ENCODE measurements around the gene DCUN1D4. TPM values are rescaled to one million over a fixed set of nuclear protein-coding genes. Genes with fewer than 3 reads are reported as not detected.
"Not testable (repeated sequence)": the region's sequence is repeated elsewhere in the genome, so short reads cannot be mapped to it uniquely, and the experiment has no call there.

Gene DCUN1D4
- total RNA-seq, 1 donor from 2014 or later, result 19.7 TPM

DNA sequence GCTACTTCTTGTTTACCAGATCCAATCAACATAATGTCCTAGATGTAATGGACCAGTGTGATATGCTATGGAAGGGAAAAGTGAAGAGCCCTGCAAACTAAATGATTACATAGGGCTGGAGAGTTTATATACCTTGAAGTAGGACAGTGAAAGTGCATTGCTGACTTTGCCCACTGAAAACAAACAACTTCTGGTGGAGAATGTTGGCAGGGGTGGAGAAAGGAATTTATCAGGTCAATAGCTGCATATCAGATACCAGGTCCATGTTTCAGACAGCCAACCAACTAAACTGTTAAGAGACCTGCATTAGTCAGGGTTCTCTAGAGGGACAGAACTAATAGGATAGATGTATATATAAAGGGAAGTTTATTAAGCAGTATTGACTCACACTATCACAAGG lies 82.4 kb downstream of the DCUN1D4 start:
- Histone ChIP-seq H3K36me3 (ENCODE audit: control insufficient read depth, insufficient read depth, low read length) (no peaks in the 10 kb centered on the region), H3K4me3 (ENCODE audit: low read depth, low read length) (no peak overlapping the region), H3K27me3 (ENCODE audit: control insufficient read depth, insufficient read depth, low read length) (no peaks in the 10 kb centered on the region)
- no peak for DNase-seq (ENCODE audit: low read depth)
- TF ChIP-seq, protein P1, sequence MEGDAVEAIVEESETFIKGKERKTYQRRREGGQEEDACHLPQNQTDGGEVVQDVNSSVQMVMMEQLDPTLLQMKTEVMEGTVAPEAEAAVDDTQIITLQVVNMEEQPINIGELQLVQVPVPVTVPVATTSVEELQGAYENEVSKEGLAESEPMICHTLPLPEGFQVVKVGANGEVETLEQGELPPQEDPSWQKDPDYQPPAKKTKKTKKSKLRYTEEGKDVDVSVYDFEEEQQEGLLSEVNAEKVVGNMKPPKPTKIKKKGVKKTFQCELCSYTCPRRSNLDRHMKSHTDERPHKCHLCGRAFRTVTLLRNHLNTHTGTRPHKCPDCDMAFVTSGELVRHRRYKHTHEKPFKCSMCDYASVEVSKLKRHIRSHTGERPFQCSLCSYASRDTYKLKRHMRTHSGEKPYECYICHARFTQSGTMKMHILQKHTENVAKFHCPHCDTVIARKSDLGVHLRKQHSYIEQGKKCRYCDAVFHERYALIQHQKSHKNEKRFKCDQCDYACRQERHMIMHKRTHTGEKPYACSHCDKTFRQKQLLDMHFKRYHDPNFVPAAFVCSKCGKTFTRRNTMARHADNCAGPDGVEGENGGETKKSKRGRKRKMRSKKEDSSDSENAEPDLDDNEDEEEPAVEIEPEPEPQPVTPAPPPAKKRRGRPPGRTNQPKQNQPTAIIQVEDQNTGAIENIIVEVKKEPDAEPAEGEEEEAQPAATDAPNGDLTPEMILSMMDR (IDR thresholded peaks at IDR 0.05; ENCODE audit: insufficient read depth, low read length, poor library complexity, severe bottlenecking), result no peak

DNA sequence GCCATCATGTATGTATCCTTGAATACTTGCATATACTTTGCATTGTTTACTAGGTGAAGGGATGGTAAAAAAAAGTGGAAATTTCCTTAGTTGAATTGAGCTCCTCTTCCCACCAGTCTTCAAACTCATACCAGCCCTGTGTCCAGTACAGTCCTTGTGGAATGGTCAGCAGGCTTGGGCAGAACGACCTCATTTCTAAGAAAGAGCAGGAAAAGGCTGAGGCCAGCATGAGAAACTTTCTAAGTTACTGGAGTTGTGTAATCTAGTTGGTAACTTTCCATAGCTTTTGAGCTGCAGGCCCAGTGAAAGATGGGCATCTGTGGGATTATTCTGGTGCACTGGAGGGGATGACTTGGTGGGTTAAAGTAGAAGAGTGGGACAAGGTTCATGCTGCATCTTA lies 87.6 kb downstream of the DCUN1D4 start:
- TF ChIP-seq, protein P1 (IDR thresholded peaks at IDR 0.05; ENCODE audit: insufficient read depth, low read length, poor library complexity, severe bottlenecking), result no peak
- no peaks in the 10 kb centered on the region for H3K36me3 ChIP-seq (ENCODE audit: control insufficient read depth, insufficient read depth, low read length)
- no peak overlapping the region for H3K4me3 ChIP-seq (ENCODE audit: low read depth, low read length)
- DNase-seq (ENCODE audit: low read depth), result no peak
- no peaks in the 10 kb centered on the region for H3K27me3 ChIP-seq (ENCODE audit: control insufficient read depth, insufficient read depth, low read length)

DNA sequence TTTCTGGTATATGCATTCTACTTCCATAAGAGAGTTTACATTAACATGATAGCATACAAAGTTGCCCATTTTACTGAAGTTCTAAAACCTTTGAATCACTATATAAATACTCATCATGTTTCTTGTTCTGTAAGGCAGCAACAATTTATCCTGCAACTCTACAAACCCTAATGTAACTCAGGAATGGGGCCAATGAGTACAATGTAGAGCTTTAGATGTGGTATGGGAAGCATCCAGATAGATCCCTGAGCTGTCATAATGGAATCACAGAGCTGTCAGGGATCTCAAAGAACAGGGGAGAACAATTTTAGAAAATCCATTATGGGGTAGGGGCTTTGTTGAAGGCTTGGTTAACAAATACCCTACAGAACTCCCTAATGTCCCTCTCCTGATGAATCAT lies 88.5 kb downstream of the DCUN1D4 start:
- TF ChIP-seq, protein P1 (IDR thresholded peaks at IDR 0.05; ENCODE audit: insufficient read depth, low read length, poor library complexity, severe bottlenecking), result no peak
- Histone ChIP-seq H3K36me3 (ENCODE audit: control insufficient read depth, insufficient read depth, low read length) (no peaks in the 10 kb centered on the region), H3K27me3 (ENCODE audit: control insufficient read depth, insufficient read depth, low read length) (no peaks in the 10 kb centered on the region), H3K4me3 (ENCODE audit: low read depth, low read length) (no peak overlapping the region)
- DNase-seq (ENCODE audit: low read depth), result no peak

DNA sequence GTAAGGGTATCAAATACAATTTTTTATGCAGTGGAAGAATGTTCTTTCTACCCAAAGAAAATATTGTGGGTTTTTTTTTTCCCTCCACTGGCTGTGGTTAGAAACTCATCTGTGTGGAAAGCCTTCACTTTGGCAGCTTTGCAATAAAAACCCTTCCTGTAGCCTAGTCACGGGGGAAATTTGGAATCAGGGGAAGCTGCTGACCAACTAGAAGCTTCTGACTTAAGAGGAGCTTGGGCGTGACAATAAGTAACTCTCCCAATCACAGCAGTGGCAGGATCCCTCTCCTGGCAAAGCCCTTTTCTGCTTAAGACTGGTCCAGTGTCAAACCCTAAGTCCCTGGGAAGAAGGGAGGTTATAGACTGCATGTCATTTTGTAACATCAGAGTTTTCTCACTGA lies 89.3 kb downstream of the DCUN1D4 start:
- DNase-seq (ENCODE audit: low read depth), result peak; percentile 25
- Histone ChIP-seq H3K27me3 (ENCODE audit: control insufficient read depth, insufficient read depth, low read length) (no peaks in the 10 kb centered on the region), H3K4me3 (ENCODE audit: low read depth, low read length) (no peak overlapping the region), H3K36me3 (ENCODE audit: control insufficient read depth, insufficient read depth, low read length) (no peaks in the 10 kb centered on the region)
- TF ChIP-seq, protein P1 (IDR thresholded peaks at IDR 0.05; ENCODE audit: insufficient read depth, low read length, poor library complexity, severe bottlenecking), result no peak

DNA sequence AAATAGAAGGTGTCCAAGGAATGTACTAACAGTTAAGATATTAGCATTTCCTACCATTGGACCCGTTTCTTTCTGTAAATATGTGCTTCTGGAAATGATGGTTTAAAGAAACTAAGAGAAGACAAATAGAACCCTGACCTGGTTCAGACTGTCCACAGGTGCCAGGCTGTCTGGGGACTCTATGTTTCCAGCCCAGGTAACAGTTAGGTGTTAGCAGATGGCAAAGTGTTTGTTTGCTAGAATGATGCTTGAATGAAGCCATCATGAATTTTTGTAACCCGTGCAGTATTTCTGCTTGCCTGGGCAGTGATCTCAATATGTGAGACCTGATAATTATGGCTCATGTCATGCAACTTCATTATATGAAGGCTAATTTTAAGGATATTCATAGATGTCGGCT lies 89.7 kb downstream of the DCUN1D4 start:
- H3K4me3 ChIP-seq (ENCODE audit: low read depth, low read length), result no peak overlapping the region
- no peaks in the 10 kb centered on the region for H3K27me3 ChIP-seq (ENCODE audit: control insufficient read depth, insufficient read depth, low read length)
- no peak for DNase-seq (ENCODE audit: low read depth)
- H3K36me3 ChIP-seq (ENCODE audit: control insufficient read depth, insufficient read depth, low read length), result no peaks in the 10 kb centered on the region
- TF ChIP-seq, protein P1 (IDR thresholded peaks at IDR 0.05; ENCODE audit: insufficient read depth, low read length, poor library complexity, severe bottlenecking), result no peak

DNA sequence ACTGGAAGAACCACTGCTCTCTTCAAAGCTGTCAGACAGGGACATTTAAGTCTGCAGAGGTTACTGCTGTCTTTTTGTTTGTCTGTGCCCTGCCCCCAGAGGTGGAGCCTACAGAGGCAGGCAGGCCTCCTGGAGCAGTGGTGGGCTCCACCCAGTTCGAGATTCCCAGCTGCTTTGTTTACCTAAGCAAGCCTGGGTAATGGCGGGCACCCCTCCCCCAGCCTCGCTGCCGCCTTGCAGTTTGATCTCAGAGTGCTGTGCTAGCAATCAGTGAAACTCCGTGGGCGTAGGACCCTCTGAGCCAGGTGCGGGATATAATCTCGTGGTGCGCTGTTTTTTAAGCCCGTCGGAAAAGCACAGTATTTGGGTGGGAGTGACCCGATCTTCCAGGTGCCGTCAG lies 97.5 kb downstream of the DCUN1D4 start:
- not testable (repeated sequence) for DNase-seq (ENCODE audit: low read depth); H3K4me3 ChIP-seq (ENCODE audit: low read depth, low read length); H3K27me3 ChIP-seq (ENCODE audit: control insufficient read depth, insufficient read depth, low read length); H3K36me3 ChIP-seq (ENCODE audit: control insufficient read depth, insufficient read depth, low read length)
